CD8-positive, alpha-beta memory T cell (primary cell): ENCODE data around the gene CAPN15. TPM values are rescaled to one million over a fixed set of nuclear protein-coding genes. Genes with fewer than 3 reads are reported as not detected.

Source experiments
- CTCF ChIA-PET: fragments of 350-600 bp; sonication (Branson Sonifier 250); formaldehyde crosslinking; loops from one replicate; lab custom pipeline; 2021; ENCODE audit warnings: antibody characterized with exemption; lab: Charles Lee
- POLR2A ChIA-PET: fragments of 350-600 bp; sonication (Branson Sonifier 250); formaldehyde crosslinking; loops from one replicate; lab custom pipeline; 2021; ENCODE audit warnings: antibody characterized with exemption; lab: Charles Lee
- DNase-seq, 5 donors: peaks; one replicate each; pipeline versions ENCODE4 v3.0.0 to v3.0.0-alpha.2; 2020 to 2022; ENCODE audit warnings: mixed read lengths in 1 of 5
- H3K27ac ChIP-seq: one replicate; pipeline ENCODE4 v1.7.0; 2013; ENCODE audit warnings: low read depth, mild to moderate bottlenecking, low read length, moderate library complexity
- H3K27me3 ChIP-seq: 2 replicates; pipeline ENCODE4 v1.7.0; 2013; ENCODE audit warnings: low read length, mild to moderate bottlenecking; ENCODE audit not compliant: insufficient read depth, poor library complexity, severe bottlenecking
- H3K36me3 ChIP-seq: 2 replicates; pipeline ENCODE4 v1.7.0; 2013; ENCODE audit warnings: mild to moderate bottlenecking, low read length, moderate library complexity; ENCODE audit not compliant: insufficient read depth
- H3K4me1 ChIP-seq: 2 replicates; pipeline ENCODE4 v1.7.0; 2013; ENCODE audit warnings: mild to moderate bottlenecking, low read length, moderate library complexity; ENCODE audit not compliant: insufficient read depth
- H3K4me3 ChIP-seq: 2 replicates; pipeline ENCODE4 v1.7.0; 2013; ENCODE audit warnings: mild to moderate bottlenecking, low read length
- H3K9me3 ChIP-seq: 2 replicates; pipeline ENCODE4 v1.7.0; 2013; ENCODE audit warnings: mild to moderate bottlenecking, low read length
- H3K27ac Mint-ChIP-seq, 8 donors: one replicate each; pipeline ENCODE4 v1.8.0; 2020 to 2021; ENCODE audit warnings: mixed read lengths in 8 of 8, mild to moderate bottlenecking in 6 of 8, inconsistent platforms in 3 of 8, moderate library complexity in 3 of 8
- H3K27me3 Mint-ChIP-seq, 2 donors: one replicate each; pipeline ENCODE4 v1.8.0; 2020 to 2021; ENCODE audit warnings: mixed read lengths in 2 of 2, mild to moderate bottlenecking in 1 of 2, moderate library complexity in 1 of 2
- H3K36me3 Mint-ChIP-seq, 3 donors: one replicate each; pipeline ENCODE4 v1.8.0; 2020 to 2021; ENCODE audit warnings: mixed read lengths in 3 of 3, inconsistent platforms in 1 of 3, mild to moderate bottlenecking in 1 of 3
- H3K4me1 Mint-ChIP-seq, 3 donors: one replicate each; pipeline ENCODE4 v1.8.0; 2020 to 2021; ENCODE audit warnings: mixed read lengths in 3 of 3, inconsistent platforms in 1 of 3, mild to moderate bottlenecking in 1 of 3
- H3K4me3 Mint-ChIP-seq, 7 donors: one replicate each; pipeline ENCODE4 v1.8.0; 2020 to 2021; ENCODE audit warnings: mixed read lengths in 7 of 7, mild to moderate bottlenecking in 6 of 7, moderate library complexity in 4 of 7, inconsistent platforms in 2 of 7
- H3K9me3 Mint-ChIP-seq, 5 donors: one replicate each; pipeline ENCODE4 v1.8.0; 2020 to 2022; ENCODE audit warnings: mixed read lengths in 5 of 5, mild to moderate bottlenecking in 3 of 5, moderate library complexity in 2 of 5, inconsistent platforms in 1 of 5
- polyA plus RNA-seq: library from polyadenylated mRNA; unstranded; fragments of 300-500 nt; fragmentation: Illumina TruSeq; gene quantifications from one replicate; pipeline ENCODE4 v1.2.3, GENCODE V29; 2021
- total RNA-seq, 2 experiments: library from RNA; stranded (reverse); gene quantifications; one replicate each; pipeline ENCODE4 v1.2.3, GENCODE V29; 2021

Gene CAPN15
- total and polyA plus RNA-seq, 3 experiments from 2014 or later: 15.5 to 98.6 (median 91.9) TPM

DNA sequence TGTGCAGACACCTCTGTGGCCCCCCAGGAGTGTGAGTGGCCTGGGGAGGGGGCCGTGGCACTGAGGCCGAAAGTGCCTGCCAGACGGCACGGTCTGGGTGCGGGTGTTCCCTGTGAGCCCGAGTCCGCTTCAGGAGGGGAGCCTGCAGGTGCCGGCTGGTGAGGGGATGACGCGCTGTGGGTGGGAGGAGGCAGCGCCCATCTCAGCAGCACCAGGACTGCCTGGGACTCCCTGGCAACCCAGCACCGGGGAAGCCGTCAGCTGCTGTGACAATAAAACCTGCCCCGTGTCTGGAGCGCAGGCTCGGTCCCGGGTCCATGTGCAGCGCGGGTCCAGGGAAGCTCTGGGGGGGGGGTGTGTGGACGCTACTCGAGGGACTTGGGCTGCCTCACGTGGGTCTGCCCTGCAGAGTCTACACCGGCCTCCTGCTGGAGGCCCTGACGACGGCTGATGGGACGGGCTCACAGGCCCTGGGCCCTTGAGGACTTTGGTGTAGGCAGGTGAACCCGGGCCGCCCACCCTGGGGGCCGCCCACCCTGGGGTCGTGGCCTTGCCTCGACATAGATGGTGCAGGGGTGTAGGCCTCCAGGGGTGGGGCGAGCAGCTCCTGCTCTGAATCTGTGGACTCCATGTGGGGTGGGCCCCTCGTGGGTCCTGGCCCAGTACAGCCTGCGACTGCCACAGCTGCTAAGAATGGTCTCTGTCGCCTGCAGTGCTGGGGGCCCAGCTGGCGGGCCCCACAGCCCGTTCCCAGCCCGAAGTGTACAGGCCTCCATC lies 56.5 kb downstream of the CAPN15 start:
- CTCF ChIA-PET: no interaction called here
- Histone ChIP-seq H3K27ac (no peak overlapping the region), H3K9me3 (no peaks in the 10 kb centered on the region), H3K4me3 (no peak overlapping the region), H3K36me3 (no peaks in the 10 kb centered on the region), H3K4me1 (peaks cover 17% of the 10 kb centered on the region), H3K27me3 (no peaks in the 10 kb centered on the region)
- Mint-ChIP-seq H3K27me3 (peaks cover 0 to 4% of the 10 kb centered on the region in 2 donors), H3K4me3 (no peak overlapping the region), H3K9me3 (no peaks in the 10 kb centered on the region), H3K27ac (no peak overlapping the region), H3K4me1 (peaks cover 0 to 16% (median 7%) of the 10 kb centered on the region in 3 donors), H3K36me3 (peaks cover 0 to 2% (median 0%) of the 10 kb centered on the region in 3 donors)
- POLR2A ChIA-PET: interaction anchor here (0.6 kb wide), 1 partner anchor 25 kb away, joined by 3 read pairs; no protein-coding TSS in a partner anchor
- no peak for DNase-seq

DNA sequence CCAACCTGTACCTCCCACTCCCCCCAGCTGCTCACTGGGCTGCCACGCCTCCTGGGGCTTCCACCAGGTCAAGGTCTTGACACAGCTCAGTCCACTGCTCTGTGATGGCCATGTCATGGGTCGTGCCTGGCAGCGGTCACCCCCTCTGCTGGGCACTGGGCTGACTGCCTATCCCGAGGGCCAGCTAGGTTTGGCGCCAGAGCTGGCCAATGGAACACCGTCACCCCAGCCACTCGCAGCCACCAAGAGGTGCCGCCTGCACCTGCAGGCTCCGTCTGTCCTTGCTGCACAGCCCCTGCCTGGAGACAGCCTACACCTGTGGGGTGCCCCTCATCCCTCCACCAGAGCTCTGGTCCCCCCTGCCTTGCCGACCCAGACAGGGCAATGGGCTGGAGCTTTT lies 57.8 kb downstream of the CAPN15 start:
- CTCF ChIA-PET: interaction anchor here (0.5 kb wide), 1 partner anchor 8 kb away, joined by 4 read pairs; no protein-coding TSS in a partner anchor

GRCh38 chr16:586047-586644 lies 58.6 kb downstream of the CAPN15 start:
- CTCF ChIA-PET: interaction anchor here (0.5 kb wide), 1 partner anchor 9 kb away, joined by 4 read pairs; no protein-coding TSS in a partner anchor

More for the DNA sequence above, 57.8 kb downstream of the CAPN15 start:
- Histone ChIP-seq H3K36me3 (no peaks in the 10 kb centered on the region), H3K4me1 (peaks cover 17% of the 10 kb centered on the region), H3K27me3 (no peaks in the 10 kb centered on the region), H3K27ac (no peak overlapping the region), H3K9me3 (no peaks in the 10 kb centered on the region), H3K4me3 (no peak overlapping the region)
- Mint-ChIP-seq H3K36me3 (peaks cover 0 to 8% (median 0%) of the 10 kb centered on the region in 3 donors), H3K27me3 (peaks cover 0 to 4% of the 10 kb centered on the region in 2 donors), H3K4me1 (peaks cover 0 to 17% (median 7%) of the 10 kb centered on the region in 3 donors), H3K4me3 (peak overlapping the region in 1 of 7 donors; percentile 54), H3K27ac (peak overlapping the region in 1 of 8 donors; percentile 45), H3K9me3 (no peaks in the 10 kb centered on the region)
- POLR2A ChIA-PET: no interaction called here
- no peak for DNase-seq

DNA sequence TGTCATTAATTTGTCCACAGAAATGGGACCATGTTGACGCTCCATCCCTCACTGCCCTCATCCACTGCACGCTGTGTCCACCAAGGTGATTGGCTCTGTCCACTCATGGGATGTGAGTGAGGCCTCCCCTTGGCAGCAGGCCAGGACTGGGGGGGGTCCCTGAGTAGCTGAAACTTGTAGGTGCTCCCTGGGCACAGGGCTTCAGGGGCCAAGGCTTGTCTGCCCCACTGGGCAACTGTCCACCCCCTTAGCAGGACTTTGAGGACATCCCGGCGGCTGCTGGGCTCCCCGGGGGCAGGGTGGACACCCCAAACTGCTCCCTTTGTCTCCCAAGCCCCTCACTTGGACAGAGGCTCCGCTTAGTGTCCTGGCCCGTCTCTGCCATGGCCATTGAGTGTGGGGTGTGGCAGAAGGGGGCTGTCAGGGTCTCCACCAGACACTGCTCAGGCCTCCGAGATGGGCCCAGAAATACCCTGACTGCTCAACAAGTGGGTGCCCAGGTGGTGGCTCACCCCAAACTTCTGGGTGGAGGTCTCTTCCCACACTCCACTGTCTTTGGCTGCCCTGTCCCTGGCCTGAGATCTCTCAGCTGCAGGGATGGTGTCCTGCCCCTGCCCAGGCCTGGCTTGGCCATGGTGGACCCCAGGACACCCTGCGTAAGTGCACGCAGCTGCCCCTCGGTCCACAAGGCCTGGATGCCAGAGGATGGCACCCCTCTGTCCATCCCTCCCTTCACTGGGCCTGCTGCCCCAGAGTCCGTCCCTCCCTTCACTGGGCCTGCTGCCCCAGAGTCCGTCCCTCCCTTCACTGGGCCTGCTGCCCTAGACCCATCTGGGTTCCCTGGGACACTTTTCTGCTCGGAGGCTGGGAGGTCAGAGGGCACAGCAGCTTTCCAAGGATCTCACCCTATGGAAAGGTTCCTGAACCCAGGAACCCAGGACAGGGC lies 59.4 kb downstream of the CAPN15 start:
- Histone ChIP-seq H3K4me3 (no peak overlapping the region), H3K27ac (no peak overlapping the region), H3K27me3 (no peaks in the 10 kb centered on the region), H3K4me1 (peaks cover 26% of the 10 kb centered on the region), H3K9me3 (no peaks in the 10 kb centered on the region), H3K36me3 (no peaks in the 10 kb centered on the region)
- ChIA-PET CTCF (no interaction called here), POLR2A (interaction anchor here (2.2 kb wide), 1 partner anchor 50 kb away, joined by 7 read pairs; the partner anchor contains the start of gene METTL26)
- Mint-ChIP-seq H3K4me1 (peaks cover 13 to 30% (median 17%) of the 10 kb centered on the region in 3 donors), H3K36me3 (peaks cover 0 to 8% (median 0%) of the 10 kb centered on the region in 3 donors), H3K9me3 (no peaks in the 10 kb centered on the region), H3K27ac (peak overlapping the region in 6 of 8 donors; percentile 57 to 98 (median 68)), H3K27me3 (peaks cover 0 to 4% of the 10 kb centered on the region in 2 donors), H3K4me3 (peak overlapping the region; percentile 55 to 98 (median 95))
- no peak for DNase-seq

More at GRCh38 chr16:586047-586644, 58.6 kb downstream of the CAPN15 start:
- no peaks in the 10 kb centered on the region for H3K9me3 ChIP-seq
- peaks cover 0 to 8% (median 0%) of the 10 kb centered on the region in 3 donors for H3K36me3 Mint-ChIP-seq
- no peak overlapping the region for H3K27ac ChIP-seq
- H3K9me3 Mint-ChIP-seq: no peaks in the 10 kb centered on the region
- peak overlapping the region in 1 of 8 donors; percentile 45 for H3K27ac Mint-ChIP-seq
- peak overlapping the region in 1 of 7 donors; percentile 54 for H3K4me3 Mint-ChIP-seq
- peaks cover 0 to 4% of the 10 kb centered on the region in 2 donors for H3K27me3 Mint-ChIP-seq
- POLR2A ChIA-PET: no interaction called here
- peaks cover 24% of the 10 kb centered on the region for H3K4me1 ChIP-seq
- H3K4me3 ChIP-seq: no peak overlapping the region
- DNase-seq: no peak
- H3K27me3 ChIP-seq: no peaks in the 10 kb centered on the region
- H3K36me3 ChIP-seq: no peaks in the 10 kb centered on the region
- H3K4me1 Mint-ChIP-seq: peaks cover 8 to 25% (median 13%) of the 10 kb centered on the region in 3 donors

DNA sequence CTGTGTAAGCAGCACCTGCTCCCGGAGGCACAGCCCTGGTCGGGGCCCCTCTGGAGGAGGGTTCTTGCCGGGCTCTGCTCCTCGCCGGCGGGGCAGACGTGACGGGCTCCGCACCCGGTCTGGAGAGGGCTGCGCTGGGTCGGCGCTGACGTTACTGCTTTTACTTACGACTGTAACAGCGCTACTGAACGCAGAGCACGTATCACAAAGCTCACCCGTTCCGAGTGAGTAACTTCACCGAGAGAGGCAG lies 61.1 kb downstream of the CAPN15 start:
- H3K4me1 ChIP-seq: peaks cover 26% of the 10 kb centered on the region
- H3K9me3 Mint-ChIP-seq: no peaks in the 10 kb centered on the region

GRCh38 chr16:588889-589657 lies 61.6 kb downstream of the CAPN15 start:
- Mint-ChIP-seq H3K4me1 (peaks cover 24 to 48% (median 26%) of the 10 kb centered on the region in 3 donors), H3K4me3 (peak overlapping the region; percentile 88 to 100 (median 97)), H3K27me3 (peaks cover 0 to 4% of the 10 kb centered on the region in 2 donors), H3K27ac (peak overlapping the region; percentile 89 to 100 (median 99)), H3K9me3 (no peaks in the 10 kb centered on the region), H3K36me3 (peaks cover 0 to 19% (median 0%) of the 10 kb centered on the region in 3 donors)
- Histone ChIP-seq H3K4me3 (peak overlapping the region; percentile 83), H3K27me3 (no peaks in the 10 kb centered on the region), H3K27ac (peak overlapping the region; percentile 87), H3K9me3 (no peaks in the 10 kb centered on the region), H3K36me3 (no peaks in the 10 kb centered on the region), H3K4me1 (peaks cover 26% of the 10 kb centered on the region)
- CTCF ChIA-PET: interaction anchor here (1.8 kb wide), 1 partner anchor 10 kb away, joined by 7 read pairs; no protein-coding TSS in a partner anchor
- DNase-seq: peak; percentile 98 to 99 (median 99)
- POLR2A ChIA-PET: interaction anchor here (0.5 to 2.2 kb wide), 5 partner anchors 19 to 206 kb away, joined by 3 to 7 read pairs (median 3); partner anchors contain the start of genes CAPN15, JMJD8, METTL26 and PIGQ

More for the DNA sequence above, 61.1 kb downstream of the CAPN15 start:
- peaks cover 21 to 45% (median 24%) of the 10 kb centered on the region in 3 donors for H3K4me1 Mint-ChIP-seq
- ChIA-PET POLR2A (interaction anchor here (0.5 to 2.2 kb wide), 5 partner anchors 19 to 206 kb away, joined by 3 to 7 read pairs (median 3); partner anchors contain the start of genes CAPN15, JMJD8, METTL26 and PIGQ), CTCF (interaction anchor here (1.8 kb wide), 1 partner anchor 9 kb away, joined by 7 read pairs; no protein-coding TSS in a partner anchor)
- no peaks in the 10 kb centered on the region for H3K27me3 ChIP-seq
- peak overlapping the region; percentile 83 for H3K4me3 ChIP-seq
- peak overlapping the region; percentile 89 to 99 (median 98) for H3K27ac Mint-ChIP-seq
- peak overlapping the region; percentile 88 to 98 (median 96) for H3K4me3 Mint-ChIP-seq
- peak overlapping the region; percentile 87 for H3K27ac ChIP-seq
- H3K9me3 ChIP-seq: no peaks in the 10 kb centered on the region
- H3K36me3 ChIP-seq: no peaks in the 10 kb centered on the region
- peak in 3 of 5 donors; percentile 46 to 82 (median 47) for DNase-seq
- peaks cover 0 to 17% (median 0%) of the 10 kb centered on the region in 3 donors for H3K36me3 Mint-ChIP-seq
- peaks cover 0 to 4% of the 10 kb centered on the region in 2 donors for H3K27me3 Mint-ChIP-seq
